Right ventricle myocardium superior (tissue), 1 donor: ENCODE measurements around the gene GPR183. TPM values are rescaled to one million over a fixed set of nuclear protein-coding genes. Genes with fewer than 3 reads are reported as not detected.

Experiments used
- ATAC-seq: fragments of 200-7000 bp; cut with Tn5 transposase; one replicate; pipeline ENCODE4 v1.9.1; 2020; ENCODE audit warnings: mild to moderate bottlenecking; ENCODE audit not compliant: poor library complexity
- DNase-seq: peaks from one replicate; pipeline ENCODE4 v3.0.0-alpha.2; 2020
- intact Hi-C: fragments of 100-400 bp; cut with DNase I; formaldehyde crosslinking; loops from one replicate; pipeline ENCODE4 v1.11.2; 2022
- long read RNA-seq: library from polyadenylated mRNA; unstranded; transcript quantifications from one replicate; pipeline ENCODE4 v2.0.0, GENCODE V29; 2021
- total RNA-seq: library from RNA; stranded (reverse); fragmentation: NEBNext Ultra II Directional; extraction: Animal tissue kit (Norgen Biotek cat#: 25700); gene quantifications from one replicate; pipeline ENCODE4 v1.2.1, GENCODE V29; 2021
- donor health status: DM: no; HTN: yes; CAD: no; lungs with severe emphysema.

The GPR183 gene
- 1.6 TPM for total RNA-seq
- long read RNA-seq, partial matches to known transcripts: 0 of 2 reads
- long read RNA-seq, other reads (novel, unspliced or antisense): 0 of 2 reads

- DNase-seq: no peak
- peak; percentile 71 for ATAC-seq
- intact Hi-C loops: no loop called here
Measured at GRCh38 chr13:99307247-99307646, at the start of gene GPR183. TSS of gene GPR183 (minus strand) at chr13:99307399. CDS start at chr13:99296145, 11,254 bp downstream.

- intact Hi-C loops: no loop called here
- DNase-seq (peak; percentile 47), ATAC-seq (peak; percentile 76)
Measured at GRCh38 chr13:99356262-99357091, 49.3 kb upstream of the GPR183 start.

GRCh38 chr13:99356012-99356261 lies 48.7 kb upstream of the GPR183 start:
- intact Hi-C loops: no loop called here
- DNase-seq (no peak), ATAC-seq (no peak)

- DNase-seq: no peak
Measured at GRCh38 chr13:99355267-99356011, 48.2 kb upstream of the GPR183 start.

GRCh38 chr13:99354371-99354951 lies 47.3 kb upstream of the GPR183 start:
- DNase-seq (no peak), ATAC-seq (no peak)
- intact Hi-C loops: no loop called here

More at GRCh38 chr13:99355267-99356011, 48.2 kb upstream of the GPR183 start:
- ATAC-seq: peak; percentile 11
- intact Hi-C loops: no loop called here

- intact Hi-C loops: no loop called here
- DNase-seq: no peak
- no peak for ATAC-seq
Measured at GRCh38 chr13:99353836-99354235, 46.6 kb upstream of the GPR183 start.

GRCh38 chr13:99353246-99353600 lies 46.0 kb upstream of the GPR183 start:
- no peak for DNase-seq
- ATAC-seq: no peak
- intact Hi-C loops: no loop called here

- intact Hi-C loops: no loop called here
- ATAC-seq (no peak), DNase-seq (no peak)
Measured at GRCh38 chr13:99352351-99353245, 45.4 kb upstream of the GPR183 start.

- intact Hi-C loops: no loop called here
- no peak for ATAC-seq
Measured at GRCh38 chr13:99351772-99352171, 44.6 kb upstream of the GPR183 start.

GRCh38 chr13:99350191-99350590 lies 43.0 kb upstream of the GPR183 start:
- intact Hi-C loops: no loop called here
- DNase-seq (no peak), ATAC-seq (no peak)

More at GRCh38 chr13:99351772-99352171, 44.6 kb upstream of the GPR183 start:
- no peak for DNase-seq

GRCh38 chr13:99347911-99348451 lies 40.8 kb upstream of the GPR183 start:
- ATAC-seq: no peak
- intact Hi-C loops: no loop called here
- DNase-seq: no peak

- intact Hi-C loops: no loop called here
- ATAC-seq (no peak), DNase-seq (no peak)
Measured at GRCh38 chr13:99347335-99347878, 40.2 kb upstream of the GPR183 start.

GRCh38 chr13:99346335-99347042 lies 39.3 kb upstream of the GPR183 start:
- intact Hi-C loops: no loop called here
- no peak for ATAC-seq

GRCh38 chr13:99345345-99345744 lies 38.1 kb upstream of the GPR183 start:
- ATAC-seq (no peak), DNase-seq (no peak)
- intact Hi-C loops: no loop called here

More at GRCh38 chr13:99346335-99347042, 39.3 kb upstream of the GPR183 start:
- no peak for DNase-seq

GRCh38 chr13:99344610-99345208 lies 37.5 kb upstream of the GPR183 start:
- intact Hi-C loops: no loop called here
- no peak for ATAC-seq
- no peak for DNase-seq

GRCh38 chr13:99342723-99343315 lies 35.6 kb upstream of the GPR183 start:
- no peak for ATAC-seq
- no peak for DNase-seq
- intact Hi-C loops: no loop called here
